H9 (cell line): ENCODE data around the gene MPL. TPM values are rescaled to one million over a fixed set of nuclear protein-coding genes. Genes with fewer than 3 reads are reported as not detected.

Experiments used
- DNase-seq: peaks from one replicate; pipeline ENCODE4 v3.0.0-alpha.2; 2017
- H2AFZ ChIP-seq: one replicate; pipeline ENCODE4 v1.6.1; 2013; ENCODE audit warnings: mild to moderate bottlenecking, low read length, control low read depth, moderate library complexity
- H2AK5ac ChIP-seq: 2 replicates; pipeline ENCODE4 v1.6.1; 2013; ENCODE audit warnings: low read length, control low read depth, mixed read lengths; ENCODE audit not compliant: insufficient read length
- H2BK120ac ChIP-seq: one replicate; pipeline ENCODE4 v1.6.1; 2013; ENCODE audit warnings: low read depth, mild to moderate bottlenecking, low read length, control low read depth, inconsistent platforms; ENCODE audit not compliant: poor library complexity, severe bottlenecking
- H2BK12ac ChIP-seq: 2 replicates; pipeline ENCODE4 v1.6.1; 2013; ENCODE audit warnings: low read length, control low read depth, mixed read lengths, low read depth; ENCODE audit not compliant: insufficient read length
- H2BK15ac ChIP-seq: 2 replicates; pipeline ENCODE4 v1.6.1; 2013; ENCODE audit warnings: low read depth, low read length, control low read depth
- H2BK20ac ChIP-seq: one replicate; pipeline ENCODE4 v1.6.1; 2013; ENCODE audit warnings: low read depth, mild to moderate bottlenecking, low read length, control low read depth, inconsistent platforms; ENCODE audit not compliant: poor library complexity, severe bottlenecking
- H2BK5ac ChIP-seq: 2 replicates; pipeline ENCODE4 v1.6.1; 2013; ENCODE audit warnings: low read length, control low read depth, mixed read lengths; ENCODE audit not compliant: insufficient read length
- H3K14ac ChIP-seq: 2 replicates; pipeline ENCODE4 v1.6.1; 2013; ENCODE audit warnings: low read length, control low read depth; ENCODE audit not compliant: insufficient read depth
- H3K18ac ChIP-seq: 2 replicates; pipeline ENCODE4 v1.6.1; 2013; ENCODE audit warnings: low read depth, mild to moderate bottlenecking, mixed read lengths, low read length, control low read depth; ENCODE audit not compliant: insufficient read length
- H3K23ac ChIP-seq: 2 replicates; pipeline ENCODE4 v1.6.1; 2013; ENCODE audit warnings: low read length, control low read depth, mixed read lengths, low read depth; ENCODE audit not compliant: insufficient read length
- H3K23me2 ChIP-seq: 2 replicates; pipeline ENCODE4 v1.6.1; 2013; ENCODE audit warnings: low read depth, mild to moderate bottlenecking, mixed read lengths, low read length, control low read depth; ENCODE audit not compliant: insufficient read length, poor library complexity, severe bottlenecking
- H3K27ac ChIP-seq: 2 replicates; pipeline ENCODE4 v1.5.1; 2013; ENCODE audit warnings: low read length, control low read depth, mixed read lengths, low read depth; ENCODE audit not compliant: insufficient read length
- H3K27me3 ChIP-seq: 2 replicates; pipeline ENCODE4 v1.6.1; 2013; ENCODE audit warnings: low read length, control low read depth, inconsistent platforms; ENCODE audit not compliant: insufficient read depth
- H3K4ac ChIP-seq: 2 replicates; pipeline ENCODE4 v1.6.1; 2013; ENCODE audit warnings: low read depth, mild to moderate bottlenecking, control low read depth, inconsistent platforms, low read length, moderate library complexity
- H3K4me1 ChIP-seq: 2 replicates; pipeline ENCODE4 v1.6.1; 2013; ENCODE audit warnings: low read length, control low read depth, inconsistent platforms; ENCODE audit not compliant: insufficient read depth
- H3K4me2 ChIP-seq: 2 replicates; pipeline ENCODE4 v1.6.1; 2013; ENCODE audit warnings: low read length, control low read depth, mixed read lengths; ENCODE audit not compliant: insufficient read length, insufficient read depth
- H3K56ac ChIP-seq: 2 replicates; pipeline ENCODE4 v1.6.1; 2013; ENCODE audit warnings: low read depth, mild to moderate bottlenecking, mixed read lengths, low read length, control low read depth; ENCODE audit not compliant: insufficient read length
- H3K79me1 ChIP-seq: 2 replicates; pipeline ENCODE4 v1.6.1; 2013; ENCODE audit warnings: low read depth, mild to moderate bottlenecking, moderate library complexity, low read length, control low read depth, inconsistent platforms; ENCODE audit not compliant: insufficient read depth, poor library complexity, severe bottlenecking
- H3K79me2 ChIP-seq: 2 replicates; pipeline ENCODE4 v1.6.1; 2013; ENCODE audit warnings: low read length, control low read depth, inconsistent platforms; ENCODE audit not compliant: insufficient read depth
- H3K9ac ChIP-seq: 2 replicates; pipeline ENCODE4 v1.6.1; 2013; ENCODE audit warnings: low read length, control low read depth, mixed read lengths; ENCODE audit not compliant: insufficient read length; ENCODE audit errors: extremely low read depth
- H3K9me3 ChIP-seq: one replicate; pipeline ENCODE4 v1.6.1; 2013; ENCODE audit warnings: low read depth, low read length, inconsistent platforms; ENCODE audit not compliant: control insufficient read depth
- H3T11ph ChIP-seq: one replicate; pipeline ENCODE4 v1.6.1; 2013; ENCODE audit warnings: mild to moderate bottlenecking, low read length, control low read depth, inconsistent platforms
- H4K20me1 ChIP-seq: one replicate; pipeline ENCODE4 v1.6.1; 2013; ENCODE audit not compliant: control insufficient read depth, insufficient read length, insufficient read depth
- H4K5ac ChIP-seq: 2 replicates; pipeline ENCODE4 v1.6.1; 2013; ENCODE audit warnings: low read depth, mild to moderate bottlenecking, mixed read lengths, low read length, control low read depth; ENCODE audit not compliant: insufficient read length
- H4K8ac ChIP-seq: replicated peaks from 2 replicates; pipeline ENCODE4 v1.6.1; 2013; ENCODE audit warnings: low read length, control low read depth, mixed read lengths, low read depth; ENCODE audit not compliant: insufficient read length
- H4K91ac ChIP-seq: 2 replicates; pipeline ENCODE4 v1.6.1; 2013; ENCODE audit warnings: low read depth, mild to moderate bottlenecking, moderate library complexity, mixed read lengths, low read length, control low read depth; ENCODE audit not compliant: insufficient read length
- H3K27ac Mint-ChIP-seq, 3 experiments: 2 replicates in 2 of 3; 3 replicates in 1 of 3; pipeline ENCODE4 v1.8.0; 2020 to 2021; ENCODE audit warnings: mixed read lengths in 3 of 3, mild to moderate bottlenecking in 1 of 3, moderate library complexity in 1 of 3
- H3K27me3 Mint-ChIP-seq: 2 replicates; pipeline ENCODE4 v1.8.0; 2021; ENCODE audit warnings: low read depth, mild to moderate bottlenecking, moderate library complexity, mixed read lengths
- H3K36me3 Mint-ChIP-seq, 3 experiments: 2 replicates in 2 of 3; 3 replicates in 1 of 3; pipeline ENCODE4 v1.8.0; 2020 to 2021; ENCODE audit warnings: low read depth in 3 of 3, mixed read lengths in 3 of 3; ENCODE audit not compliant: insufficient read depth in 1 of 3
- H3K4me1 Mint-ChIP-seq, 2 experiments: 2 replicates each; pipeline ENCODE4 v1.8.0; 2020; ENCODE audit warnings: mixed read lengths in 2 of 2
- H3K4me3 Mint-ChIP-seq, 2 experiments: 2 replicates in 1 of 2; 3 replicates in 1 of 2; pipeline ENCODE4 v1.8.0; 2020 to 2021; ENCODE audit warnings: mild to moderate bottlenecking in 2 of 2, mixed read lengths in 2 of 2, moderate library complexity in 1 of 2
- H3K9me3 Mint-ChIP-seq, 2 experiments: 2 replicates in 1 of 2; 3 replicates in 1 of 2; pipeline ENCODE4 v1.8.0; 2020; ENCODE audit warnings: mild to moderate bottlenecking in 2 of 2, mixed read lengths in 2 of 2, moderate library complexity in 1 of 2
- CTCF ChIP-seq: fragments of 200-600 bp; sonication (generic); conservative IDR thresholded peaks from 3 replicates; pipeline ENCODE4 v1.8.0; 2021; ENCODE audit warnings: antibody characterized with exemption, mild to moderate bottlenecking
- WGBS: extraction: QIAGEN DNeasy Blood & Tissue Kit; methylation state at CpG from one replicate; pipeline ENCODE4 v1.1.7; 2013; ENCODE audit warnings: missing lambda C conversion rate, low lambda C conversion rate, mixed read lengths; ENCODE audit not compliant: insufficient read length; ENCODE audit errors: extremely low coverage; 5-methylcytosine and 5-hydroxymethylcytosine counted together
- total RNA-seq: library from RNA; stranded (reverse); gene quantifications from 2 replicates; pipeline ENCODE4 v1.2.1, GENCODE V29; 2021

Gene MPL
- total RNA-seq, 1 experiment from 2014 or later = not detected

DNA sequence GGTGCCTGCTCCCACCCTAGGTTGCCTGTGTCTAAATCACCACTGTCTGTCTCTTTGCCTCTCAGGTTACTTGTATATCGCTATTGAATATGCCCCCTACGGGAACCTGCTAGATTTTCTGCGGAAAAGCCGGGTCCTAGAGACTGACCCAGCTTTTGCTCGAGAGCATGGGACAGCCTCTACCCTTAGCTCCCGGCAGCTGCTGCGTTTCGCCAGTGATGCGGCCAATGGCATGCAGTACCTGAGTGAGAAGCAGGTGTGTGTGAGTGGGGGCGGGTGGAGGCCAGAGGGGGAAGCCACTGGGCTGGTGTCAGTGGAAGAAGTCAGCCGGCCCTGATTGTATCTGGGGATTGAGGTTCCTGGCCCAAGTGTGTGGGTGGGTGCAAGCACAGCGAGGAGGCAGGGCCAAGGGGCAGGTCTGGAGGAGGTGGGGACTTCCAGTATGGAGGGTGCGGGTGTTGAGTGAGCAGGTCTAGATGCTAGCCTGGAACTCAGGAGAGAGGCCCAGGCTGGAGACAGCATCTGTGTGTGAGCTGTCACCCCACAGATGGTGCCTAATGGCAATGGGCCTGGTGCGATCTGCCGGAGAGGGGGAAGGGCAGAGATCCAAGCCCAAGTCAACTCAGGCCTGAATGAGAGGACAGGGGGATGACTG lies 19.7 kb upstream of the MPL start:
- H3K27me3 Mint-ChIP-seq = no peaks in the 10 kb centered on the region; the same call in none of the 2 replicates
- no peak overlapping the region for H3K9ac ChIP-seq
- H3K79me1 ChIP-seq = no peaks in the 10 kb centered on the region

More for the DNA sequence above, 19.7 kb upstream of the MPL start:
- Histone ChIP-seq H2AK5ac (no peak overlapping the region), H3K9me3 (no peaks in the 10 kb centered on the region), H3K4me2 (no peak overlapping the region), H3K79me2 (no peaks in the 10 kb centered on the region), H3K4ac (no peak overlapping the region), H2BK5ac (no peak overlapping the region), H2AFZ (no peak overlapping the region), H2BK12ac (no peak overlapping the region), H4K20me1 (no peaks in the 10 kb centered on the region), H3K14ac (no peak overlapping the region), H2BK15ac (no peak overlapping the region), H3K27me3 (no peaks in the 10 kb centered on the region), H3K4me1 (no peaks in the 10 kb centered on the region), H3K27ac (no peak overlapping the region), H4K91ac (no peak overlapping the region), H2BK20ac (no peak overlapping the region), H2BK120ac (no peak overlapping the region), H3T11ph (no peak overlapping the region), H3K23ac (no peak overlapping the region), H4K5ac (no peak overlapping the region), H4K8ac (no peak overlapping the region), H3K18ac (no peak overlapping the region), H3K23me2 (no peaks in the 10 kb centered on the region), H3K56ac (no peak overlapping the region)
- Mint-ChIP-seq H3K9me3 (no peaks in the 10 kb centered on the region), H3K4me3 (no peak overlapping the region), H3K36me3 (no peaks in the 10 kb centered on the region), H3K4me1 (peaks cover 7 to 11% of the 10 kb centered on the region in 2 experiments), H3K27ac (no peak overlapping the region)
- no peak for TF ChIP-seq CTCF
- DNase-seq = no peak
- no CpG with 5 or more reads among the region's 15 CpGs for WGBS
